8988T (cell line): ENCODE measurements around the gene DIAPH1.
A peak's percentile ranks its signal among the peaks of the same experiment; 100 is the strongest.

ENCODE experiments used
- DNase-seq: peaks from one replicate; pipeline ENCODE4 v3.0.0; 2011

Gene DIAPH1

GRCh38 chr5:141476132-141476911, 142.5 kb downstream of the DIAPH1 start:
- no peak for DNase-seq

GRCh38 chr5:141475625-141476131, 143.1 kb downstream of the DIAPH1 start, which contains the start of gene PCDHGC3:
Gene PCDHGC3 (plus strand): TSS chr5:141475966. CDS start chr5:141476117, 151 bp downstream.
- peak; percentile 90 for DNase-seq

- DNase-seq: no peak
Observed at GRCh38 chr5:141465351-141465750, 153.4 kb downstream of the DIAPH1 start.
